Pancreas (tissue), 10 donors: ENCODE data around the gene B3GALT2. TPM values are rescaled to one million over a fixed set of nuclear protein-coding genes. Genes with fewer than 3 reads are reported as not detected.

ENCODE experiments used
- ATAC-seq, 4 donors: fragments of 200-7000 bp; cut with Tn5 transposase; one replicate each; pipeline versions ENCODE4 v1.8.0 to v1.9.1; 2020; ENCODE audit warnings: mild to moderate bottlenecking in 4 of 4, moderate library complexity in 4 of 4
- DNase-seq, 6 donors: peaks; one replicate each; pipeline ENCODE4 v3.0.0-alpha.2; 2020
- FAIRE-seq: peaks from 2 replicates; lab custom pipeline; 2012; peaks lifted over from hg19 to GRCh38; lab: Jason Lieb, UNC
- H3K27ac ChIP-seq, 4 donors: fragments of 200-600 bp; sonication (generic); 1 replicate in 3 of 4; 2 replicates in 1 of 4; pipeline versions ENCODE4 v1.5.0 to v1.8.0; 2020
- H3K27me3 ChIP-seq, 4 donors: fragments of 200-600 bp; one replicate each; pipeline ENCODE4 v1.8.0; 2021
- H3K36me3 ChIP-seq, 3 donors: fragments of 200-600 bp; sonication (generic) in 1 of 3; one replicate each; pipeline versions ENCODE4 v1.5.0 to v1.8.0; 2020 to 2021
- H3K4me1 ChIP-seq, 3 donors: fragments of 200-600 bp; one replicate each; pipeline ENCODE4 v1.8.0; 2021
- H3K4me3 ChIP-seq, 4 donors: fragments of 200-600 bp; sonication (generic) in 2 of 4; one replicate each; pipeline versions ENCODE4 v1.5.0 to v1.8.0; 2020 to 2021
- H3K9me3 ChIP-seq, 4 donors: fragments of 200-600 bp; one replicate each; pipeline ENCODE4 v1.8.0; 2021
- CTCF ChIP-seq, 4 donors: fragments of 200-600 bp; sonication (generic) in 3 of 4; IDR thresholded peaks; one replicate each; pipeline versions ENCODE4 v1.5.0 to v1.8.0; 2021; ENCODE audit warnings: antibody characterized with exemption in 4 of 4
- WGBS, 2 donors: extraction: QIAGEN DNeasy Blood & Tissue Kit; methylation state at CpG; one replicate each; pipeline ENCODE4 v1.1.7; 2013; 5-methylcytosine and 5-hydroxymethylcytosine counted together
- intact Hi-C, 3 donors: fragments of 100-400 bp; cut with DNase I; formaldehyde crosslinking; loops; one replicate each; pipeline versions ENCODE4 v1.11.1 to v1.14.2; 2022
- polyA plus RNA-seq, 2 donors: library from polyadenylated mRNA; stranded (reverse); fragments of 200-250 nt; gene quantifications; one replicate each; pipeline ENCODE4 v1.2.3, GENCODE V29; 2013
- total RNA-seq, 6 donors: library from RNA; stranded (reverse); fragmentation: NEBNext Ultra II Directional in 4 of 6; extraction: Animal tissue kit (Norgen Biotek cat#: 25700) in 4 of 6; gene quantifications; one replicate each; pipeline versions ENCODE4 v1.2.1 to v1.2.4, GENCODE V29; 2021 to 2023
- donor health status: healthy with polysubstance abuse.
- donor health status: DM: no; HTN: no; CAD: no; lungs with moderate emphysema.
- donor health status: DM: no; HTN: no; CAD: no.
- donor health status: control.
- donor health status: control.
- donor health status: Bipolar disorder and iron deficiency.
- donor health status: DM: yes; HTN: yes; CAD: no.
- donor health status: DM: no; HTN: no; CAD: no.
- donor health status: DM: no; HTN: no; CAD: no.
- donor health status: DM: yes; HTN: yes; CAD: no.

B3GALT2 gene
- total and polyA plus RNA-seq, 8 donors: 0.20 to 0.99 (median 0.34) TPM

GRCh38 chr1:193211539-193211938 lies 25.1 kb upstream of the B3GALT2 start:
- FAIRE-seq: no peak
- Histone ChIP-seq H3K27ac (no peak overlapping the region), H3K9me3 (no peaks in the 10 kb centered on the region), H3K4me3 (no peak overlapping the region), H3K36me3 (peaks cover 0 to 5% (median 0%) of the 10 kb centered on the region in 3 donors), H3K4me1 (no peaks in the 10 kb centered on the region), H3K27me3 (no peaks in the 10 kb centered on the region)
- ATAC-seq: no peak
- intact Hi-C loops: no loop called here
- no peak for DNase-seq
- TF ChIP-seq CTCF (IDR thresholded peaks at IDR 0.05): no peak
- 63 to 65% methylated on average over 1 of the region's 1 CpG for WGBS, 2 donors

GRCh38 chr1:193210996-193211395 lies 24.6 kb upstream of the B3GALT2 start:
- Histone ChIP-seq H3K4me1 (no peaks in the 10 kb centered on the region), H3K27me3 (no peaks in the 10 kb centered on the region), H3K9me3 (no peaks in the 10 kb centered on the region), H3K4me3 (no peak overlapping the region), H3K36me3 (peaks cover 0 to 5% (median 0%) of the 10 kb centered on the region in 3 donors), H3K27ac (no peak overlapping the region)
- no peak for TF ChIP-seq CTCF (IDR thresholded peaks at IDR 0.05)
- intact Hi-C loops: no loop called here
- no peak for DNase-seq
- 97 to 99% methylated on average over 7 of the region's 7 CpGs for WGBS, 2 donors
- no peak for ATAC-seq
- no peak for FAIRE-seq

GRCh38 chr1:193201021-193201420 lies 14.6 kb upstream of the B3GALT2 start:
- 95 to 98% methylated on average over 2 of the region's 2 CpGs for WGBS, 2 donors

GRCh38 chr1:193199940-193200339 lies 13.5 kb upstream of the B3GALT2 start:
- 96 to 97% methylated on average over 4 of the region's 4 CpGs for WGBS, 2 donors
- Histone ChIP-seq H3K4me3 (no peak overlapping the region), H3K4me1 (no peaks in the 10 kb centered on the region), H3K9me3 (no peaks in the 10 kb centered on the region), H3K27me3 (no peaks in the 10 kb centered on the region), H3K27ac (no peak overlapping the region), H3K36me3 (no peaks in the 10 kb centered on the region)
- intact Hi-C loops: no loop called here
- DNase-seq (no peak), ATAC-seq (no peak), FAIRE-seq (no peak)
- TF ChIP-seq CTCF (IDR thresholded peaks at IDR 0.05): no peak

More at GRCh38 chr1:193201021-193201420, 14.6 kb upstream of the B3GALT2 start:
- Histone ChIP-seq H3K4me3 (no peak overlapping the region), H3K27me3 (no peaks in the 10 kb centered on the region), H3K36me3 (no peaks in the 10 kb centered on the region), H3K4me1 (no peaks in the 10 kb centered on the region), H3K9me3 (no peaks in the 10 kb centered on the region), H3K27ac (no peak overlapping the region)
- no peak for ATAC-seq
- no peak for DNase-seq
- TF ChIP-seq CTCF (IDR thresholded peaks at IDR 0.05): no peak
- intact Hi-C loops: no loop called here
- FAIRE-seq: no peak

- FAIRE-seq: no peak
- no peaks in the 10 kb centered on the region for H3K36me3 ChIP-seq
- whole genome bisulfite sequencing, 2 donors: 95 to 98% methylated on average over 8 of the region's 8 CpGs
- H3K4me1 ChIP-seq: peaks cover 0 to 11% (median 0%) of the 10 kb centered on the region in 3 donors
- no peaks in the 10 kb centered on the region for H3K9me3 ChIP-seq
- H3K27ac ChIP-seq: no peak overlapping the region
- no peak for TF ChIP-seq CTCF (IDR thresholded peaks at IDR 0.05)
- intact Hi-C loops: no loop called here
- H3K27me3 ChIP-seq: no peaks in the 10 kb centered on the region
- DNase-seq: no peak
- H3K4me3 ChIP-seq: no peak overlapping the region
- ATAC-seq: no peak
Measured at GRCh38 chr1:193192586-193192985, 6.2 kb upstream of the B3GALT2 start.
